Stimulated activated CD8-positive, alpha-beta memory T cell treated with anti-CD3 and anti-CD28 coated beads, Interleukin-15, amount 100 ng/mL, for 1 hour (primary cell): ENCODE data around the gene PSMD13.

Source experiments
- DNase-seq: peaks from one replicate; pipeline ENCODE4 v3.0.0-alpha.2; 2020; ENCODE audit warnings: low read depth

Gene PSMD13

DNA sequence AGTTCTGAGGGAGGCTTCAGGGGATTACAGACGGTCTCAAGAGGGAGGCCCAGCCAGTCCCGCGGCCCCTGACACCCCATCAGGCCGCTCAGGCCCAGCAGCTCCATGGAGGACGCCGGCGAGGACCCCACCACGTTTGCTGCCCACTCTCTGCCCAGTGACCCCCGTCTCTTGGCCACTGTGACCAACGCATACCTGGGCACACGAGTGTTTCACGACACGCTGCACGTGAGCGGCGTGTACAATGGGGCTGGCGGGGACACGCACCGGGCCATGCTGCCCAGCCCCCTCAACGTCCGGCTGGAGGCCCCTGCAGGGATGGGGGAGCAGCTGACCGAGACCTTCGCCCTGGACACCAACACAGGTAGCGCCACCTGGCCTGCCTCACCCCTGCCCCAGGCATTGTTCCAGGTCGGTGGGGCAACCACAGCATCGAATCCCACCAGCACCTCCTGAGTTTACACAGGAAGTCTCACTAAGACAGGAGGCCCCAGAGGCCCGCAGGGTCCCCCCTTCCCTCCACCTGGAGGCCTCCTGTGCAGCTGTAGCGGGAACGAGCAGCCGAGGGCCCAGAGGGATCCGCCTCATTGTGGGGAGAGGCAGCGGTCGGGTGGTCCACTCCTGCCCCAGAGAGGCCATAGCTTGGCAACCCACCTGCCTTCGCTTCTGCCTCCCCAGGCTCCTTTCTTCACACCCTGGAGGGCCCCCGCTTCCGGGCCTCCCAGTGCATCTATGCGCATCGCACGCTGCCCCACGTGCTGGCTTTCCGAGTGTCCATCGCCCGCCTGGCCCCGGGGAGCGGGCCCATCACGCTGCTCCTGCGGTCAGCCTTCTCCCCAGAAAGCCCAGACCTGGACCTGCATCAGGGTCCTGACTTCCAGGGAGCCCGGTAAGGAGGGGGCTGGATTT is 53.2 kb downstream of the PSMD13 start:
- no peak for DNase-seq

DNA sequence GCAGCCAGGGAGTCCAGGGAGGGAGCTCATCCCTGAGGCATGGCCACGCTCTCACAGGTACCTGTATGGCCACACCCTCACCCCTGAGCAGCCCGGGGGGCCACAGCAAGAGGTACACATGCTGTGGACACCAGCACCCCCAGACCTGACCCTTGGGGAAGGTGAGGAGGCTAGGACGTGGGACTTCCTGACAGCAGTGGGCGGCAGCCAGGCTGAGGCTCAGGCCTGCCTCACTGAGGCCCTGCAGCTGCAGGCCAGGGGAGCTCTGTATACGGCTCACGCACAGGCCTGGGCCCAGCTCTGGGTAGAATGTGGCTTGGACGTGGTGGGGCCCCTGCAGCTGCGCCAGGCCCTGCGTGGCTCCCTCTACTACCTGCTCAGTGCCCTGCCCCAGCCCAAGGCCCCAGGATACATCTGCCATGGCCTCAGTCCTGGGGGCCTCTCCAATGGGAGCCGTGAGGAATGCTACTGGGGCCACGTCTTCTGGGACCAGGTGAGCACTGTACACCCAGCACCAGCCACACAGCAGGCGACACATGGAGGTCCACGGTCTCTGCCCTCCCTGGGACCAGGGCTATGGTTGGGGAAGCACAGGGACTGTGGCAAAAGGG is 54.0 kb downstream of the PSMD13 start:
- DNase-seq = no peak

DNA sequence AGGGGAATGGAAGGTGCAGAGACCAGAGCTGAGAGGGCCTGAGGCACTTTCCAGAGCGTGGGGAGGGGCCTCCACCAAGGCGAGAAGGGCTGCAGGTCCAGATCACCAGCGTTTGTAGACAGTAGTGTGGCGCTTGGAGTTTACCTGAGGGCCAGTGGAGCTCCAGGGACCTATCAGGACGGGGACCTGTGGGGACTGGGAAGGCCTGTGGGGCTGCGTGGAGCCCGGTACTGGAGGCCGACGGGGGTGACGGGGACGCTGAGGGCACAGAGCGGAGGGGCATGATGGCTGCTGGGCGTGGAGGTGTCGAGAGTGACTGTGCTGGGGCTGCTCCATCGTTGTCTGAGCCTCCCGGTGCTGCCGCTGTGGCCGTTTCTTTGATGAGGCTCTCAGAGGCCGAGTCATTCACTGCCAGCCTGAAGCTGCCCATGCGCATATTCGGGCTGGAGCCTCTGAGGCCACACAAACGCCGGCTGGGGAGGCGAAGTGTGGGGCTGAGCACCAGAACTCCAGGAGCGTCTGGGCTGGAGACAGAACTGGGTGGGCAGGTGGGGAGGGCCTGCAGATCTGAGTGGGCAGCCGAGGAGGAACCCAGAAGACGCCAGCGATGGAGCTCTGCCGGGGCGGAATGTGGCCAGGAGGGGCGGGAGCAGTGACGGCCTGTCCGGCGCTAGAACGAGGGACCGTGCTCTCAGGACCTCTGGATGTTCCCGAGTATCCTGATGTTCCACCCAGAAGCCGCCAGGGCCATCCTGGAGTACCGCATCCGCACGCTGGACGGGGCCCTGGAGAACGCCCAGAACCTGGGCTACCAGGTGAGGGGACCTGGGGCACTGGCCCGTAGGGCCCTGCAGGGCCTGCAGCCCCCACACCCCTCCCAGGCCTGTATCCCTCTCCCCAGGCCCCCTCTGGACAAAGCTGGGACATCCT is 54.8 kb downstream of the PSMD13 start:
- no peak for DNase-seq

DNA sequence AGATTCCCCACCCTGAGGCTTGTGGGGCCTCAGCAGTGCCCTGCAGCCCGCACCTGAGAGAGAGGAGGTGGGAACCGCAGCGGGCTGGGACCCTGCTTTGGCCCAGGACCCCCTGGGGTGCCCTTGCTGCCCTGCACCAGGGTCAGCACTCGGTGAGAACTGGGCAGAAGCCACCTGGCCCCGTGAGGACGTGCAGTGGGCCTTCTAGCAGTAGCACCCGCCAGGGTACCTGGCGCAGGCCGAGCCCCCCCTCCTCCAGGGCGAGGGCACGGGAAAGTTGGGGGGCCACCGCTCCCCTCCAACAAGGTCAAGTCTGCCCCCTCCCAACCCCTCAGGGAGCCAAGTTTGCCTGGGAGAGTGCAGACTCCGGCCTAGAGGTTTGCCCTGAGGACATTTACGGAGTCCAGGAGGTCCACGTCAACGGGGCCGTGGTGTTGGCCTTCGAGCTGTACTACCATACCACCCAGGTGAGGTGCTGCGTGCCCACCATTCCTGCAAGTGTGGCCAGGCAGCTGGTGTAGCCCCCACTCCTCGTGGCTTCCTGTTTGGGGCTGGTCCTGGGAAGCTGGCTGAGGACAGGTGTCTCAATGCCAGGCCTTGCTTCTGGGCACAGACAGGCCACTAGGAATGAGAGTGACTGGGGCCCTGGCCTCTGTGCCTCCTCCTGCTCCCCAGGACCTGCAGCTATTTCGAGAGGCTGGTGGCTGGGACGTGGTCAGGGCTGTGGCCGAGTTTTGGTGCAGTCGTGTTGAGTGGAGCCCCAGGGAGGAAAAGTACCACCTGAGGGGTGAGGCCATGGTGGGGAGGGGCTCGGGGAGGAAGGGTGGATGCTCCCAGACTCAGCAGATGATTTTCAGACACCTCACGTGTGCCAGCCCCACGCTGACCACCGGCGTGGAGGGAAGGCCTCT is 55.7 kb downstream of the PSMD13 start:
- no peak for DNase-seq

DNA sequence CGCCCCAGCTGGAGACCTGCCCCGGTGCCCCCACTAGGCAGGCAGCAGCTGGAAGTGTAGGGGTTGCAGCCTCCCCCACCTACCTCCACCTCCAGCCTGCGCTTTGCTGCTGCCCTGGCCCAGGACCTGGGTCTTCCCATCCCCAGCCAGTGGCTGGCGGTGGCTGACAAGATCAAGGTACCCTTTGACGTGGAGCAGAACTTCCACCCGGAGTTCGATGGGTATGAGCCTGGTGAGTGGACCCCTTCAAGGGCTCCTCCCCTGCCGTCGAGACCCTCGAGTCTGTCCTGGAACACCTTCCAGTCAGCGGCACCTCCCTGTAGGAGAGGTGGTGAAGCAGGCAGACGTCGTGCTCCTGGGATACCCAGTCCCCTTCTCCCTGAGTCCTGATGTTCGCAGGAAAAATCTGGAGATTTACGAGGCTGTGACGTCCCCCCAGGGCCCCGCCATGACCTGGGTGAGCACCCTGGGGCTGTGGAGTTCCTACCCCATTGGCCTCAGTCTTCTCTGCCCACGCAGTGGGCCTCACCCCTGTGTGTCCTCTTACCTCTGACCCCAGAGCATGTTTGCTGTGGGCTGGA is 56.6 kb downstream of the PSMD13 start:
- no peak for DNase-seq

DNA sequence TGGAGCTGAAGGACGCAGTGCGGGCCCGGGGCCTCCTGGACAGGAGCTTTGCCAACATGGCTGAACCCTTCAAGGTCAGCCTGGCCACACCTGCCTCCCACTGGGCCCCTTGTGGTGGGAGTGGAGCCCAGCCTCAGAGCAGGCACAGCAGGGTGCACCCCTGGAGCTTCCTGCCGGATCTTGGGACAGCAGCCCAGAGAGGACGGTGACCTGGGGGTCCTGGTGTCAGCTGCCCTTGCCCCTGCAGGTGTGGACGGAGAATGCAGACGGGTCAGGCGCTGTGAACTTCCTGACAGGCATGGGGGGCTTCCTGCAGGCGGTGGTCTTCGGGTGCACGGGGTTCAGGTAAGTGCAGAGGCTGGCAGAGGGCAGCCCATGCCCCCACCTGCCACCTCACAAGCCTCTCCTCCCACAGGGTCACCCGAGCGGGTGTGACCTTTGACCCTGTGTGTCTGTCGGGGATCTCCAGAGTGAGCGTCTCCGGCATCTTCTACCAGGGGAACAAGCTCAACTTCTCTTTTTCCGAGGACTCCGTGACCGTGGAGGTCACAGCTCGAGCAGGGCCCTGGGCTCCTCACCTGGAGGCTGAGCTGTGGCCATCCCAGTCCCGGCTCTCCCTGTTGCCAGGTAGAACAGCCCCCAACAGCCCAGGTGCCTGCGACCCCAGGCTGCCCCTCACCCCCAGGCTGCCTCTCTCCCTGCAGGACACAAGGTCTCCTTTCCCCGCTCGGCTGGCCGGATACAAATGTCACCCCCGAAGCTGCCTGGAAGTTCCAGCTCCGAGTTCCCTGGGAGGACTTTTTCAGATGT is 57.3 kb downstream of the PSMD13 start:
- DNase-seq = no peak

DNA sequence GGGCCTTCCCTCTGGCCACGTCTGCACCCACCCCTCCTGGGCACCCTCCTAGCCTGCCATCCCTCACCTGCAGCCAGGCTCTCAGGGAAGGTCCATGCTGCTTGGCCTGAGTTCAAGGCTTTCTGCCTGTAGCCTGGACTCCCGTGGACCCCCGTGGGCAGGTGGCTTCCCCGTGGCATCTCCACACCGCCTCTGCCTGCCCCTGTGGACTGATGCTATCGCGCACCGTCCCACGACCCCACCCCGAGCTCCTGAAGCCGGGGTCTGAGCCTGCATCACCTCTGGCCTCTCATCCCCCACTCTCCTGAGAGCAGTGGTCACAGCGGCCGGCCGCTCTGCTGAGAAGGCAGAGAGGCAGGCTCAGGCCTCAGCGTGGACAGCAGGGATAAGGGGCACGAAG is 58.0 kb downstream of the PSMD13 start:
- no peak for DNase-seq

DNA sequence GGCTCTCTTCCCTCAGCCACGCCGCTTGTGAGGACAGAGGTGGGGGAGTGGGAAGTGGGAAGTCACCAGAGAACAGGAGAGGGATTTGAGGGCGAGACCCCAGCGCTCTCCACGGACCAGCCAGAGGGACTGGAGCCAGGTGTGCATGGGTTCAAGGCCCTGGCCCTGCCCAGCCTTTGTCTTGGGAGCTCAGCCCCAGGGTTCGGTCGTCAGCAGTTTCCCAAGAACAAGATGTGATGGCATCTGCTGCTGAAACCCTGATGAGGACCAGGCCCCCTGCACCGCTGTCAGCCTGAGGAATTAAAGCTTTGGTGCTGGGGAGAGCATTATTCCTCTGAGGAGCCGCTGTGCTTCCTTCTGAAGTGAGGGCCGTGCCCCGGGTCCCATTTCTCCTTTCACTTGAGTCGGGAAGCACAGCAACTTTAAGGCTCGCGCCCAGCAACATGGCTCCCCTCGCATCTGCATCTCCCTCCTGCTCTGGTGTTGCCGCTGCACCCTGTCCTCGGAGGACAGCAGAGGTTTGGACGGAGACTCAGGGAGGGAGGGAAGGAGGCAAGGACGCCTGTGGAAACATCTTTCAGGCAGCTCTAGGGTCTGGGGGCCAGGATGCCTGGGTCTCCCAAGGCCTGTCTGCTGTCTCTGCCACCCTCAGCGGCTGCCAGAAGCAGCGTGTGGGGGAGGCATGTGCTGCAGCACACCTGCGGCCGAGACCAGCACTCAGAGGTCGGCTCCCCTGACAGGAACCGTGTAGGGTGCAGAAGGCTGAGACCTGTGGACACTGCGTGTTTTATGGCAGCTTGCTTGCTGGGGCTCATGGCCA is 58.8 kb downstream of the PSMD13 start:
- no peak for DNase-seq

DNA sequence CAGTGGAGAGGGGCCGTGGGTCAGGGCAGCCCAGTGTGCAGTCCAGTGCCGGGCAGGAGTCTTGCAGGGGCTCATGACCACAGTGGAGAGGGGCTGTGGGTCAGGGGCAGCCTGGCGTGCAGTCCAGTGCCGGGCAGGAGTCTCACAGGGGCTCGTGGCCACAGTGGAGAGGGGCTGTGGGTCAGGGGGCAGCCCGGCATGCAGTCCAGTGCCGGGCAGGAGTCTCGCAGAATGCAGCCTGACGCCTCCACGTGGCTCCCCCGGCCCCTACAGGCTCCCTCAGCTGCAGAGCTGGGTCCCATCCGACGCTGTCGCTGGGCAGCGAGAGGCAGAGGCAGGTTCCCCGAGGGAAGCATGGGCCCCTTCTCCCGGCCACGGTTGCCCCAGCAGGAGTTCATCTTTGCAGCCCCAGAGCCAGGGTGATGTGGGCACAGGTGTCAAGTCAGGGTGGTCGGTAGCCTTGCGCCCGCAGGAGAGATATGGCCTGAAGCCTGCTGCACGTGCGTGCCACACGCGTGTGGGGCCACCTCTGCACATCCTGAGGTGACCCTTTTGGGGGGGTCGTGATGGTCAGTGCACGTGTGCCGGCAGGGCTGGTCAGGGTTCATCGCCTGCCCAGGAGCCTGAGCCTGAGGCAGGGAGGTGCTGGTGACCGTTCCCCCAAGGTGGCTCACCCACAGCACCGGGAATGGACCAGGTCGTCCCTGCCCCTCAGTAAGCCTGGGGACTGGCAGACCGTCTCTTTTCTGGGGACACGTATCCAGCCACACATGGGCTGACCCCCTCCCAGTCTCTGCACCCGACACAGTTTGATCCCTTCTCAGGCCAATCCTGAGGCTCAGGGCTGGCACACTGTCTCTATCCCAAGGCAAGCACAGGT is 59.6 kb downstream of the PSMD13 start:
- no peak for DNase-seq

DNA sequence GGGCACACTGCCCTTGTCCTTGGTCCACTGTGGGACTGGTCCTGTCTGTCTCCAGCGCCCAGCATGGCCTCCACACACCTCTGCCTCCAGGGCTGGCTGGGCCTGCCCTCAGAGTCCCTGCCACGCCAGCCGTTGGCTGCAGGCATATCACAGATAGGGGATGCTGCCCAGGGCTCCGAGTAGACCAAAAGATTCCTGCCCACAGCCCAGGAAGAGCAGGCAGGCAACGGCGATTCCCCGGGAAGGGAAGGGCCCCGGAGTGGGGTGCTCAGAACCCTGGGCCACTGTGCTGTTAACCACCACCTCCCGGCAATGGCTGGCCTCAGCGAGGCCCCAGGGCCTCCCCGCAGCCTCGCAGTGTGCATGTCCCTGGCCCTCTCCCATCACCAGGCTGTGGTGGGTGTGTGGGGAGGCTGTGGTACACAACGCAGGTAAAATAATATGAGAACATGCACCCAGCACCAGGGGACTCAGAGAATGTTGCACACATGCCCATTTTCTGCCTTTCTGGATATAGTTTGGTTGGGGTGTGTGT is 60.3 kb downstream of the PSMD13 start:
- no peak for DNase-seq

DNA sequence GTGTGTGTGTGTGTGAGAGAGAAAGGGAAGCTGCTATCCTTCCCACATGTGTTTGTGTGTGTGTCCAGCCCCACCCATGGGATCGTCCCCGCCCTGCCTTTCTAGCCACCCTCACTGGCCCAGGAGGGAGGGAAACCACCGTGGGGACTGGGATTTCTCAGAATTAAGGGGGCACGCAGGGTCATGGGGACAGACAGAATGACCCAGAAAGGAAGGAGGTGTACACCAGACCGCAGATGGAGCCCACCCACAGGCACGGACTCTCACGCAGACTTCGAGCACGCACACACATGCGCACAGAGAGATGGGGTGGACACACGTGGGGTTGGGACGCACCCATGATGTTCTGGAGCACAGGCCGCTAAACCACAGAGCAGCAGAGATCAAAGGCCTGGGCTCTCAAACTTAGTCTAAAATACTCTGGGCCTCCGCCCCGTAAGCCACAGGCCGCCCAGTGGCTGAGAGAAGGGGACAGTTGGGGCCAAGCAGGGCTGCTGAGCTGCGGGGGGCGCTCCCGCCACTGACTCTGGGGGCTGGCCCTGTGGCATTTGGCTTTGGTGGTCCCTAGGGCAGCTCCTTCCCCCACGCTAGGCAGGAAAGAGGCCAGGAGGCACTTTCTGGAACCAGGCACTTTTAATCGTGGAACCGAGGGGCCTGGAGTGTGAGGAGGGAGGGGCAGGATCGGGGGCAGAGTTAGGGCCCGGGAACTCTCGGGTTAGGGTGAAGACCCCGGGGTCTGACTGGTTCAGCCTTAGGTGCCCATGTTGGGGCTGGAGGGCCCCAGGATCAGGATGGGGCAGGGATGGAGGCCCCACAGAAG is 61.0 kb downstream of the PSMD13 start:
- no peak for DNase-seq

DNA sequence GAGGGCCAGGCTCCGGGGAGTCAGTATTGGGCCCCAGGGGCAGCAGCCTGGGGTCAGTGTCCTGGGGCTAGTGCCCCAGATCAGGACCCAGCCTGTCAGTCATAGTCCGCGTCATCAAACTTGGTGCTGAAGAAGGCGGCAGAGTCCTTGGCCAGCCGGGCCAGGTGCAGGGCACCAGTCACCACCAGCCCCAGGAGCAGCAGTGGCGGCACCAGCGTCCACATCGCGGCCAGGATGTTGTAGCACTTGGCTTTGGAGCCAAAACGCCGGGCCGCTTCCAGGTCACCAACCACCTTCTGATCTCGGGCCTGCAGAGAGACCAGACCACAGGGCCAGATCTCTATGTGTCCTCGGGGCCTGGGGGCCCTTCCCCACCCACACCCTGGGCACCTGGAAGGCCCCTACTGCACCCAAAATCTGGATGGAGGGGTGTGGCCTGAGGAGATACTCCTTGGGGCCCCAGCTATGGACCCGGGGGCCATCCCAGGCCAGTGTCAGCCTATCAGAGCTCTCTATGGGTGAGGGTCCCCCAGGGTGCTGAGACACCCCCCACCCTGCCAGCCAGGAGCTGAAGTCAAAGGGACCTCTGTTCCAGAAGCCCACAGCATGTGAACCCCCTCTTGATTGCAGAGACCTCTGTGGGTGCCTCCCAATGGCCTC is 61.8 kb downstream of the PSMD13 start:
- no peak for DNase-seq

DNA sequence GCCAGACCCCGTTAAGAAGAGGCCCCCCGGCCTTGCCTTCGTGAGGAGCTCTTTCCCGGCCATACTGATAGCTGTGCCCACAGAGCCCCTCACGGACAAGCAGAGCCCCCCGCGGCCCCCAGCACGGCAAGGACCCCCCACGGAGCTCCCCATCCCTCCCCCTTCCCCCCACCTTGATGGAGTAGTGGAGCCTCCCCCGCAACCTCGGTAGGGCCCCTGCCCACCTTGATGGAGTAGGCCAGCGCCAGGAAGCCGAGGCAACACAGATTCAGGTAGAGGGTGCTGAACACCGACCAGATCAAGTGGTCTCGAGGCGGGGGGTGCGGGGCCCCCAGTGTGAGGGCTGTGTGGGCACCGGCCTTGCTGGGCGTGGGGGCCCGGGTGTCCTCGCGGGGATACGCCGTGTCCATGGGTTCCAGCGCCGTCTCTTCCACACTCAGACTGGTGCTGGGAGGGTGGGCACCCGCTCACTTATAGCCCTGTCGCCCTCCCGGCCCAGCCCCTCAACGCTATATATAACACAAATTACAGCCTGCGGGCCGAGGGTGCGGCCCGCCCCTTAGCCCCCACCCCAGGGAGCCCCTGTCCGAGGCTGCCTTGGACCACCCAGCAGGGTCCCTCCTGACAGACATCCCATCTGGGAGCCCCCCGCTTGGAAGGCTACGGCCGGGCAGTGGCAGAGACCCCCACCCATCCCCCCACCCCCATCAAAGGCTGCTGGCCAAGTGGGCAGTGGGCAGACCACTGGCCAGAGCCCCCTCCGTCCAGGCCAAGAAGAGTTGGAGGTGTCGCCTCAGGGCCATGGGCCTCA is 62.5 kb downstream of the PSMD13 start, which contains the start of gene IFITM5:
IFITM5 (minus strand) TSS at position 446 of the 811 bp plus-strand sequence; CDS start at position 410, 36 bp downstream.
- DNase-seq = no peak

DNA sequence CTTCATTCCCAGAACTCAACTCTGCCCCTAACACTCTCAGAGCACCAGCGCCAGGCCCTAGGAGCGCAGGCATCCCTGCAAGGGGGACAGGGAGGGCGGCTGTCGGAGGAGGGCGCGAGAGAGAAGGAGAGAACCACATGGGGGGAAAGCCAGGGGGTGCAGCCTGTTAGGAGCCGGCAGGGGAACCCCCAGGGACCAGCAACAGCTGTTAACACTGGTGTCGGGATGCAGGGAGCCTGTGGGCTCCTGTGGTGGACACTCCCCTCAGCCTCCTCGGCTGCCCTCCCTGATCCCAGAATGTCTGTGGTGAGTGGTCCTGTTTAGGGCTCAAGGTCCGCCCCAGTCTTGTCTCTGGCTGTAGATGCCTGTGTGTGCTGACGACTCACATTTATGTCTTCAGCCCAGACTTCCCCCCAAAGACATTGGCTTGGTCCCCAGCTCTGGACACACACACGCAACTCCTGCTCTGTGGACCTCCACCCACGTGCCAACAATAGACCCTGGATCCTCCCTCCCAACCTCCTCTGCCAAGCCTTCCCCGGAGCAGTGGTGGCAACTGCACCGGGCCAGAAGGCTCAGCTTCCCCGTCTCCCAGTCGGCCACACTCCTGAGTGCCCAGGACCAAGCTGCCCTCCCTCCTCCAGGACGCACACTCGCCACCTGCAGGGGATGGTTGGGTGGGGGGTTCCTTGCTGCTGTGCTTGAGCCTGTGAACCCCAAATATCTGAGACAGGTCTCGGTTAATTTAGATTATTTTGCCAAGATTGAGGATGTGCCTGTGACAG is 63.4 kb downstream of the PSMD13 start:
- no peak for DNase-seq
